GM12878 (cell line): ENCODE data around the gene TNK2. TPM values are rescaled to one million over a fixed set of nuclear protein-coding genes. Genes with fewer than 3 reads are reported as not detected.
A peak's percentile ranks its signal among the peaks of the same experiment; 100 is the strongest.
"Not testable (repeated sequence)": the region's sequence is repeated elsewhere in the genome, so short reads cannot be mapped to it uniquely, and the experiment has no call there.

Source experiments
- ATAC-seq: fragments of 200-7000 bp; cut with Tn5 transposase; 3 replicates; pipeline ENCODE4 v1.9.1; 2020; ENCODE audit warnings: mild to moderate bottlenecking, moderate library complexity
- BruUV-seq: library from RNA; stranded (reverse); fragments of 400-500 nt; replicated peaks from 2 replicates; lab custom pipeline; 2021; lab: Mats Ljungman, UMichigan
- CTCF ChIA-PET: fragments of 300-600 bp; sonication (Branson Sonifier 250); formaldehyde crosslinking; extraction: SDS; loops from one replicate; lab custom pipeline; 2021; ENCODE audit warnings: inconsistent platforms; lab: Yijun Ruan, JAX
- POLR2A ChIA-PET: fragments of 350-600 bp; formaldehyde crosslinking; extraction: SDS; loops from one replicate; lab custom pipeline; 2021; ENCODE audit warnings: inconsistent platforms; lab: Charles Lee
- RAD21 ChIA-PET: fragments of 300-600 bp; sonication (Branson Sonifier 250); formaldehyde crosslinking; loops from one replicate; lab custom pipeline; 2023; ENCODE audit warnings: antibody characterized with exemption; ENCODE audit not compliant: unreplicated experiment; lab: Charles Lee
- SMC1A ChIA-PET: fragments of 300-600 bp; sonication (Branson Sonifier 250); formaldehyde crosslinking; loops from one replicate; lab custom pipeline; 2023; ENCODE audit not compliant: unreplicated experiment, uncharacterized antibody; lab: Charles Lee
- DNase-seq: peaks from one replicate; pipeline ENCODE4 v3.0.0-alpha.2; 2011; ENCODE audit warnings: low read depth, low spot score
- FAIRE-seq: peaks from 3 replicates; lab custom pipeline; 2011; peaks lifted over from hg19 to GRCh38; lab: Jason Lieb, UNC
- H2AFZ ChIP-seq: 2 replicates; pipeline ENCODE4 v1.6.0; 2011; ENCODE audit warnings: low read depth, low read length, control low read depth; ENCODE audit not compliant: control insufficient read depth
- H3K27ac ChIP-seq: 2 replicates; pipeline ENCODE4 v1.5.1; 2011; ENCODE audit warnings: control low read depth; ENCODE audit not compliant: control insufficient read depth, insufficient read depth
- H3K27me3 ChIP-seq, 2 experiments: replicated peaks in 1 of 2; 2 replicates each; pipeline versions ENCODE4 v1.6.0 to v1.6.1; 2011; ENCODE audit warnings: low read length in 1 of 2; ENCODE audit not compliant: control insufficient read depth in 2 of 2, insufficient read depth in 2 of 2
- H3K36me3 ChIP-seq, 2 experiments: 2 replicates each; pipeline ENCODE4 v1.5.1; 2011; ENCODE audit warnings: low read length in 1 of 2; ENCODE audit not compliant: control insufficient read depth in 2 of 2, insufficient read depth in 2 of 2
- H3K4me1 ChIP-seq: 2 replicates; pipeline ENCODE4 v1.6.1; 2011; ENCODE audit warnings: mild to moderate bottlenecking, low read length, moderate library complexity, mixed read lengths; ENCODE audit not compliant: control insufficient read depth, insufficient read depth
- H3K4me2 ChIP-seq: 2 replicates; pipeline ENCODE4 v1.6.0; 2011; ENCODE audit warnings: control low read depth; ENCODE audit not compliant: control insufficient read depth, insufficient read depth
- H3K4me3 ChIP-seq: fragments of 200-600 bp; sonication (generic); 2 replicates; pipeline ENCODE4 v1.5.1; 2016
- H3K79me2 ChIP-seq: 2 replicates; pipeline ENCODE4 v1.6.0; 2011; ENCODE audit warnings: low read length; ENCODE audit not compliant: control insufficient read depth, insufficient read depth
- H3K9ac ChIP-seq: 2 replicates; pipeline ENCODE4 v1.8.0; 2011; ENCODE audit warnings: low read length, control low read depth, mixed read lengths; ENCODE audit not compliant: control insufficient read depth, insufficient read depth
- H3K9me3 ChIP-seq: replicated peaks from 3 replicates; pipeline ENCODE4 v1.5.1; 2011; ENCODE audit warnings: mild to moderate bottlenecking, low read length; ENCODE audit not compliant: control insufficient read depth, insufficient read depth
- H4K20me1 ChIP-seq: 2 replicates; pipeline ENCODE4 v1.6.0; 2011; ENCODE audit not compliant: control insufficient read depth, insufficient read depth
- ATF7 ChIP-seq: fragments of 450-650 bp; IDR thresholded peaks from 2 replicates; pipeline ENCODE4 v1.6.1; 2016; ENCODE audit warnings: low read depth, mild to moderate bottlenecking
- RAD51 ChIP-seq: fragments of 450-650 bp; IDR thresholded peaks from 2 replicates; pipeline ENCODE4 v1.6.1; 2016; ENCODE audit warnings: moderate library complexity, mild to moderate bottlenecking, inconsistent platforms
- WGBS: methylation state at CpG from one replicate; pipeline ENCODE4 v1.1.6; 2016; ENCODE audit warnings: low lambda C conversion rate; ENCODE audit not compliant: insufficient replicate concordance, insufficient coverage; ENCODE audit errors: missing lambda C conversion rate; 5-methylcytosine and 5-hydroxymethylcytosine counted together
- in situ Hi-C: fragments of 300-500 bp; cut with MboI; formaldehyde crosslinking; loops from 9 replicates; pipeline ENCODE4 v1.14.3; 2018; ENCODE audit warnings: mixed read lengths
- intact Hi-C: fragments of 100-400 bp; cut with micrococcal nuclease; formaldehyde crosslinking; loops from one replicate; pipeline ENCODE4 v1.14.2; 2022; ENCODE audit not compliant: unreplicated experiment
- polyA plus RNA-seq, 11 experiments: library from polyadenylated mRNA; depleted of rRNA in 4 of 11; unstranded in 6 of 11; stranded (reverse) in 5 of 11; fragments of >200 nt; fragmentation: Nextera tagmentation in 4 of 11; fragmentation: Illumina TruSeq in 1 of 11; extraction: Ambion mirVana in 4 of 11; extraction: Trizol in 1 of 11; gene quantifications; 1 replicate in 1 of 11; 2 replicates in 10 of 11; pipeline versions ENCODE4 v1.2.1 to v1.2.3, GENCODE V29; 2011 to 2016; ENCODE audit warnings: inconsistent platforms in 2 of 11, missing spikeins in 2 of 11, low read depth in 1 of 11
- total RNA-seq, 4 experiments: library from RNA; depleted of rRNA in 3 of 4; stranded (reverse); fragments of >200 nt in 3 of 4; fragmentation: Illumina TruSeq in 1 of 4; extraction: Trizol in 1 of 4; gene quantifications; 2 replicates each; pipeline versions ENCODE4 v1.2.1 to v1.2.3, GENCODE V29; 2013 to 2021

Gene TNK2
- total and polyA plus RNA-seq, 10 of the 15 experiments (the other 5 are each of a cell fraction or from before 2014, with no cell fraction given) = 0.13 to 47.8 (median 10.8) TPM

GRCh38 chr3:195954052-195954751 is 45.9 kb upstream of the TNK2 start (continued):
- peak; percentile 53; the same call in 1 of the 2 replicates for TF ChIP-seq ATF7

GRCh38 chr3:195952590-195952989 is 44.2 kb upstream of the TNK2 start:
- H3K79me2 ChIP-seq, H2AFZ ChIP-seq, ATAC-seq, RAD21 ChIA-PET, in situ Hi-C loops, SMC1A ChIA-PET, CTCF ChIA-PET, H3K4me3 ChIP-seq, FAIRE-seq, H3K27ac ChIP-seq, H3K9me3 ChIP-seq, H3K9ac ChIP-seq, DNase-seq, H3K36me3 ChIP-seq, H4K20me1 ChIP-seq, H3K4me1 ChIP-seq, BruUV-seq, H3K27me3 ChIP-seq, H3K4me2 ChIP-seq, intact Hi-C loops: not testable (repeated sequence)
- WGBS = 89% methylated on average over 8 of the region's 10 CpGs
- POLR2A ChIA-PET = interaction anchor here (0.6 kb wide), 1 partner anchor 389 kb away, joined by 3 read pairs; no protein-coding TSS in a partner anchor

GRCh38 chr3:195951443-195952177 is 43.3 kb upstream of the TNK2 start:
- ATAC-seq, H3K27ac ChIP-seq, SMC1A ChIA-PET, POLR2A ChIA-PET, in situ Hi-C loops, FAIRE-seq, H3K9ac ChIP-seq, RAD21 ChIA-PET, intact Hi-C loops, H3K4me3 ChIP-seq, H3K79me2 ChIP-seq, BruUV-seq, H3K36me3 ChIP-seq, DNase-seq, CTCF ChIA-PET, H3K27me3 ChIP-seq, H2AFZ ChIP-seq, H3K4me1 ChIP-seq, H3K4me2 ChIP-seq, H3K9me3 ChIP-seq, H4K20me1 ChIP-seq: not testable (repeated sequence)
- peak; percentile 94 for TF ChIP-seq RAD51
- 74% methylated on average over 8 of the region's 9 CpGs for WGBS

GRCh38 chr3:195950731-195951130 is 42.4 kb upstream of the TNK2 start:
- H3K4me3 ChIP-seq, H3K4me1 ChIP-seq, H3K27me3 ChIP-seq, H3K9me3 ChIP-seq, intact Hi-C loops, FAIRE-seq, POLR2A ChIA-PET, ATAC-seq, H3K27ac ChIP-seq, H3K79me2 ChIP-seq, in situ Hi-C loops, H4K20me1 ChIP-seq, H3K9ac ChIP-seq, BruUV-seq, SMC1A ChIA-PET, H3K4me2 ChIP-seq, H2AFZ ChIP-seq, RAD21 ChIA-PET, H3K36me3 ChIP-seq, DNase-seq: not testable (repeated sequence)
- 94% methylated on average over 12 of the region's 13 CpGs for WGBS
- CTCF ChIA-PET = interaction anchor here (0.6 kb wide), 1 partner anchor 48 kb away, joined by 3 read pairs; no protein-coding TSS in a partner anchor
